ENCODE measurements around the gene SRD5A1.
A peak's percentile ranks its signal among the peaks of the same experiment; 100 is the strongest.

The SRD5A1 gene

DNA sequence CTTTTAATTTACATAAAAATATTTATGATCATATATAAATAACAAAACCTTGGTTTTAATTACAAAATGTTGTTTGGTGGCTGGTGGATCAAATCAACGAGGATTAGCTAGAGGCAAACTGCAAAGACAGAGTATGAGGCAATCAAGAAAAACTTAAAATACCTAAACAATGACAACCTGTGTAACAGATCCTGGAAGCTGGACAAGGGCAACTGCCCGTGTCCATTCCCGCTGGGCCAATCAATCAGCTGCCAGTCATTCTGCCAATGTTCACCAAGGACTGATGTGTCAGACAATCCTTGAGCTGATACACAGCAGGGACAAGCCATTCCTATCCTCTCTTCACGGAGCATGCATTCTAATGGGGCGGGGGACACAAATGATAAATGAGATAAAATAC is 76.8 kb downstream of the SRD5A1 start:
- H3K27ac ChIP-seq = no peak overlapping the region
- POLR2A ChIA-PET (ENCODE audit: low non-redundant PET) = no interaction called here
- DNase-seq (ENCODE audit: low spot score) = no peak
- TF ChIP-seq, protein P1, sequence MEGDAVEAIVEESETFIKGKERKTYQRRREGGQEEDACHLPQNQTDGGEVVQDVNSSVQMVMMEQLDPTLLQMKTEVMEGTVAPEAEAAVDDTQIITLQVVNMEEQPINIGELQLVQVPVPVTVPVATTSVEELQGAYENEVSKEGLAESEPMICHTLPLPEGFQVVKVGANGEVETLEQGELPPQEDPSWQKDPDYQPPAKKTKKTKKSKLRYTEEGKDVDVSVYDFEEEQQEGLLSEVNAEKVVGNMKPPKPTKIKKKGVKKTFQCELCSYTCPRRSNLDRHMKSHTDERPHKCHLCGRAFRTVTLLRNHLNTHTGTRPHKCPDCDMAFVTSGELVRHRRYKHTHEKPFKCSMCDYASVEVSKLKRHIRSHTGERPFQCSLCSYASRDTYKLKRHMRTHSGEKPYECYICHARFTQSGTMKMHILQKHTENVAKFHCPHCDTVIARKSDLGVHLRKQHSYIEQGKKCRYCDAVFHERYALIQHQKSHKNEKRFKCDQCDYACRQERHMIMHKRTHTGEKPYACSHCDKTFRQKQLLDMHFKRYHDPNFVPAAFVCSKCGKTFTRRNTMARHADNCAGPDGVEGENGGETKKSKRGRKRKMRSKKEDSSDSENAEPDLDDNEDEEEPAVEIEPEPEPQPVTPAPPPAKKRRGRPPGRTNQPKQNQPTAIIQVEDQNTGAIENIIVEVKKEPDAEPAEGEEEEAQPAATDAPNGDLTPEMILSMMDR (conservative IDR thresholded peaks at IDR 0.05; ENCODE audit: low read depth) = no peak
- CTCF ChIA-PET = interaction anchor here (0.6 kb wide), 1 partner anchor 594 kb away, joined by 4 read pairs; no protein-coding TSS in a partner anchor

DNA sequence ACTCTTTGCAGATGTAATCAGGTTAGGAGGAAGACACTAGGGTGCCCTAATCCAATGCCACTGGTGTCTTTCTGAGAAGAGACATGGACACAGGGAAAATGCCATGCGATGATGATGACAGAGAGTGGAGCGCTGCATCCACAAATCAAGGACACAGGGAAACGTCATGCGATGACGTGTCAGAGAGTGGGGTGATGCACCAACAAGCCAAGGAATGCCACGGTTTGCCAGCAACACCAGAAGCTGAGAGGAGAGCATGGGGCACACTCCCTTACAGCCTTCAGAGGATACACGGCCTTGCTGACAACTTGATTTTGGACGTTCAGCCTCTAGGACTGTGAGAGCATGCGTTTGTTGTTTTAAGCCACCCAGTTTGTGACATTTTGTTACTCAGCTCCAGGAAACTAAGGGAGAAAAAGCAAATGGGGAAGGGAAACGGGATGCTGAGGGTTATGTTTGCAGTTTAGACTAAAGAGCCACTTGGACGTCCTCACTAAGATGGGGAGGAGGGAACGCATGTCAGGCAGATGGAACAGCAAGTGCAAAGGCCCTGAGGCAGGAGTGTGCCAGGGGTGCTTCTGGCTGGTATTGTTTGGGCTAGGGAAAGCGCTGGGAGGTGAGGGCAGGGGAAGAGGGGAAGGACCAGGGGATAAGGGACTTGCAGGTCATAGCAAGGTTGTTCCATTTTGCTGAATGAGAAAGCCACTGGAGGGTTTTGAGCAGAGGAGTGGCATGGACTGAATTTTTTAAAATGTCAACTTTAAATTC is 77.5 kb downstream of the SRD5A1 start:
- CTCF ChIA-PET = no interaction called here
- TF ChIP-seq, protein P1 (conservative IDR thresholded peaks at IDR 0.05; ENCODE audit: low read depth) = no peak
- peak overlapping the region; percentile 99 for H3K27ac ChIP-seq
- POLR2A ChIA-PET (ENCODE audit: low non-redundant PET) = no interaction called here
- no peak for DNase-seq (ENCODE audit: low spot score)

DNA sequence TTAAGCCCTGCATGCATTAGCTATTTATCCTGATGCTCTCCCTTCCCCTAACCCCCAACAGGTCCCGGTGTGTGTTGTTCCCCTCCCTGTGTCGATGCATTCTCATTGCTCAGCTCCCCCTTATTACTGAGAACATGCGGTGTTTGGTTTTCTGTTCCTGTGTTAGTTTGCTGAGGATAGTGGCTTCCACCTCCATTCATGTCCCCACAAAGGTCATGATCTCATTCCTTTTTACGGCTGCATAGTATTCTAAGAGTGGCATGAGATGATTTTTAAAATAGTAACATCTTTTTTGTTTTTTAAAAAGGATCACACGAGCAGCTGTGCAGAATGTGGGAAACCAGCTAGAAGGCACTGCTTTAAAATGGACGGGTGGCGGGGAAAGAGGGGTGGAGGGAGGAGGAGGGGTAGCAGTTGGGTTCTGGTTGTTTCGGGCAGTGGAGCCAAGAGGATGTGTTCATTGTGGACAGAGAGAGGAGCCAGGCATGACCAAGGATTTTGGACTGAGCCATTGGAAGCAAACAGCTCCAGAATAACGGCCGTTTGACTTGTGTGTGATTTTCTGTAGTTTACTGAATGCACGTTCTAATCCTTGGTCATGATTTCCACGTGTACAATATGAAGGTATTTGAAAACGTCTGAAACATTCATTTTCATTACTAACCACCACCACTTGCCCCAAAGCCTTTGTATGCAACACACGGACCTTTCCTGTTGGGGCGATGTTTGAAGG is 78.3 kb downstream of the SRD5A1 start:
- ChIA-PET CTCF (no interaction called here), POLR2A (ENCODE audit: low non-redundant PET) (no interaction called here)
- H3K27ac ChIP-seq = peak overlapping the region; percentile 99
- DNase-seq (ENCODE audit: low spot score) = no peak
- TF ChIP-seq, protein P1 (conservative IDR thresholded peaks at IDR 0.05; ENCODE audit: low read depth) = no peak

DNA sequence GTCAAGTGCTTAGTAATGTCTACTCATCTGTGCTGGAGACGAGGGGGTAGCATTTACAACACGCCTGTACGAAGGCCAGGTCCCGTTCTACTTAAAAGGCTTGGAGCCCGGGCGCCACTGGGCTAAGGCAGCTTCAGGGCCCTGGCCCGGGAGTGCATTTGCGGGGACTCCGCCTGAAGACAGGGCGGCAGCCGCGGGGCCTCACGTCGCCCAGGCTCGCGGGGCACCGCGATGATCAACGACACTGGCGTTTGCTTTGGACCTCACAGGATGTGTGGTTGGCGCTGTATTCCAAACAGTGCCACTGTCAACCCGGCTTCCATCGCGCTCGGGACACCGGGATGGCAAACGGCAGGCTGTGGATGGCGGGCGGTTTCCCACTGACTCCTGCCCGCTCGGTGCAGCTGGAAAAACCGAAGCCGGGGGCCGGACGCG is 78.9 kb downstream of the SRD5A1 start:
- TF ChIP-seq, protein P1 (conservative IDR thresholded peaks at IDR 0.05; ENCODE audit: low read depth) = no peak; the same call in 1 of the 2 replicates
- ChIA-PET CTCF (no interaction called here), POLR2A (ENCODE audit: low non-redundant PET) (interaction anchor here (0.8 kb wide), 1 partner anchor 79 kb away, joined by 5 read pairs; the partner anchor contains the start of genes NSUN2 and SRD5A1)
- peak overlapping the region; percentile 99 for H3K27ac ChIP-seq
- no peak for DNase-seq (ENCODE audit: low spot score)

DNA sequence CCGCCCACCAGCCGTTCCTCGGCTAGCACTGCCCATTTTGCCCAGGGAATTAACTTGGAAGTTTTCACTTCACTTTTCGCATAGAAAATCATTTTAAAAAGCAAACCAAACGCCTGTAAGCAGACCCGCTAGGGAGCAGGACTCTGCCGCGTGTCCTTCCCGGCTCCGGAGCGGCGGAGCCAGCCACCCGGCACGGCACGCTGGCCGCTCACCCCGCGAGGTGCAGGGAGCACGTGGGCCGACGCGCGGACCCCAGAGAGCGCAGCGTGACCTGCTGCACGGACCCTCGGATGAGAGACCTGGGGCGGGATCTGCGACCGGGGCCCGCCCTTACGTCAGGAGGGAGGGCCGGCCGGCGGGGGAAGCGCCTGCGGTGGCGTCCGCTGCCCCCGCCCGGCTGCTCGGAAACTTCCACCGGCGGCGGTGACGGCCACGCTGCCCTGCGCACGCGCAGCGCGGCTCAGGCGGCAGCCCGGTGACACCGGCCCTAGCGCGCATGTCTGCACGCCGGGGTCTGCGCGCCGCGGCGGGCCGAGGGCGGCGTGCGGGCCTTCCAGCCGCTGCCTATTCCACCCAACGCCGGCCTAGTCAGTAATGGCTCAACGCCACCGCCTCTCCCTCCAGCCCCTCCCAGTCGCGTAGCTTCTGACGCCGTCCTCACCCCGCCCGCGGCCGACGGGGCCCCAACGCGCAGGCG is 79.5 kb downstream of the SRD5A1 start:
- peak overlapping the region; percentile 99 for H3K27ac ChIP-seq
- peak; percentile 76 for DNase-seq (ENCODE audit: low spot score)
- POLR2A ChIA-PET (ENCODE audit: low non-redundant PET) = interaction anchor here (0.8 kb wide), 1 partner anchor 80 kb away, joined by 5 read pairs; the partner anchor contains the start of genes NSUN2 and SRD5A1
- TF ChIP-seq, protein P1 (conservative IDR thresholded peaks at IDR 0.05; ENCODE audit: low read depth) = no peak
- CTCF ChIA-PET = no interaction called here
